DMS153 treated with DMSO at 0.1 percent for 48 hours (cell line): ENCODE data around the gene PCNX2.
A peak's percentile ranks its signal among the peaks of the same experiment; 100 is the strongest.
"Not testable (repeated sequence)": the region's sequence is repeated elsewhere in the genome, so short reads cannot be mapped to it uniquely, and the experiment has no call there.

Experiments used
- DNase-seq: peaks from one replicate; lab custom pipeline; 2025; ENCODE audit not compliant: unreplicated experiment; lab: John Stamatoyannopoulos, UW

PCNX2 gene

GRCh38 chr1:233019083-233019482, 276.4 kb downstream of the PCNX2 start:
- no peak for DNase-seq

GRCh38 chr1:233016798-233017197, 278.7 kb downstream of the PCNX2 start:
- no peak for DNase-seq

GRCh38 chr1:233015965-233016364, 279.6 kb downstream of the PCNX2 start:
- no peak for DNase-seq

GRCh38 chr1:233012021-233012420, 283.5 kb downstream of the PCNX2 start:
- no peak for DNase-seq

GRCh38 chr1:233010146-233010545, 285.4 kb downstream of the PCNX2 start:
- DNase-seq, result no peak

- DNase-seq, result no peak
Measured at GRCh38 chr1:233006541-233006973, 289.0 kb downstream of the PCNX2 start.

GRCh38 chr1:233006108-233006507, 289.4 kb downstream of the PCNX2 start:
- no peak for DNase-seq

GRCh38 chr1:233005703-233006102, 289.8 kb downstream of the PCNX2 start:
- DNase-seq, result no peak

- peak; percentile 29 for DNase-seq
Measured at GRCh38 chr1:233005156-233005555, 290.4 kb downstream of the PCNX2 start.

- no peak for DNase-seq
Measured at GRCh38 chr1:233004451-233004850, 291.1 kb downstream of the PCNX2 start.

- DNase-seq, result not testable (repeated sequence)
Measured at GRCh38 chr1:233003638-233004037, 291.9 kb downstream of the PCNX2 start.

GRCh38 chr1:232999956-233000625, 295.4 kb downstream of the PCNX2 start:
- no peak for DNase-seq

- no peak for DNase-seq
Measured at GRCh38 chr1:232998646-232999045, 296.9 kb downstream of the PCNX2 start.

GRCh38 chr1:232998138-232998537, 297.4 kb downstream of the PCNX2 start:
- no peak for DNase-seq

- no peak for DNase-seq
Measured at GRCh38 chr1:232996143-232996542, 299.4 kb downstream of the PCNX2 start.

- DNase-seq, result no peak
Measured at GRCh38 chr1:232995189-232995588, 300.3 kb downstream of the PCNX2 start.

- no peak for DNase-seq
Measured at GRCh38 chr1:232993555-232993954, 302.0 kb downstream of the PCNX2 start.

GRCh38 chr1:232992227-232992626, 303.3 kb downstream of the PCNX2 start:
- DNase-seq, result no peak

- no peak for DNase-seq
Measured at GRCh38 chr1:232991238-232991637, 304.3 kb downstream of the PCNX2 start.

GRCh38 chr1:232990176-232991128, 305.1 kb downstream of the PCNX2 start:
- no peak for DNase-seq

- no peak for DNase-seq
Measured at GRCh38 chr1:232988572-232989040, 306.9 kb downstream of the PCNX2 start.

GRCh38 chr1:232987774-232988140, 307.8 kb downstream of the PCNX2 start:
- DNase-seq, result no peak
